ENCODE data around the gene ZNF670.

The ZNF670 gene

DNA sequence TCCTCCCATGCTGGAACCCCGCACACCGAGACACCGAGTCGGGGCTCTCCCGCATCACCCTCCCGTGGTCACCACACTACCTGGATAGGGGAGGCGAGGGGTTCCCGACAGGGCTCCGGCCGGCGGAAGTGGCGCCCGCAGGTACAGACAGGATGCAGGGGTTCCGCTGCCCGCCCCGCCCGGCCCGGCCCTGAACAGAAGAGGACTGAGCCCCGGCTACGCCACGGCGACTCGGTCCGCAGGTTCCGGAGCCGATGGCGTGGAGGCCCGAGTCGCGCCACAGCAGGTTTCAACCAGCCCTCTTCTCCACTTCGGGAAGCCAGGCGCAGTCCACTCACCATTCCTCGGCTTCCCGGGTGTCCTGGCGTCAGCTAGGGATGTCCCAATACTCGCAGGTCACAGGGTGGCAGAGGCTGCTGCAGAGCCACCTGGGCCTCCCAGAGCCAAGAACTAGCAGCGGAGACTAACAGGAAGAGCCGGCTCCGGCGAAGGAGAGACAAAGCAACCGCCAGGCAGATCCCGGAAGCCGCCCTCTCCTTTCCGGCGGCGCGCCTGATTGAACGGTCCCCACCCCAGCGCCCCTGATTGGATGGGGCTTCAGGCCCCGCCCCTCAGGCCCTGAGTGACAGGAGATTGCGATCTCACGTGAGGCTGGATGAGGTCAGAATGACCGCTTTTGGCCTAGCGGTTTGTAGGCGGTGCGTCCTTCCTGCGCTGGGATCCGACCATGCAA is 25.4 kb upstream of the ZNF670 start, which contains the start of gene ZNF669:
Gene ZNF669 (minus strand): TSS at position 498 of the 733 bp plus-strand sequence. CDS start 157 bp downstream, at position 341.
- DNase-seq (ENCODE audit: low read depth), result peak; percentile 97

DNA sequence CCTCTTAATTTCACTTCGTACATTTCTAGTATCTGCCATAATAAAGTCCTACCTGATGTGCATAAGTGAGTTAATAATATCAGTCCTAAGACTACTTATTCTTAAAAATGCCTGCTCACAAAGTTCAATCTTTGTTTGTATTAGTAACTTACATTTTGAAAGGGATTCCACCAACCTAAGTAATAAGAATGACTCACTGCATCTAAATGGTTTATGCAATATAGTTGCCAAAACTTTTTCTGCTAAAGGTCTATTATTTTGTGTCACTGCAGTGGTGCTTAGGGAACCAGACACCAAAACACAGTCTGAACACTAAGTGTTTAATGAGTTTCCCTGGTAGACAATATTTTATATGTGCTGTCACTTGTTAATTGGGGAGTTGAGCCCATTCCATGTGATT is 23.8 kb upstream of the ZNF670 start:
- DNase-seq (ENCODE audit: low read depth), result peak; percentile 75

DNA sequence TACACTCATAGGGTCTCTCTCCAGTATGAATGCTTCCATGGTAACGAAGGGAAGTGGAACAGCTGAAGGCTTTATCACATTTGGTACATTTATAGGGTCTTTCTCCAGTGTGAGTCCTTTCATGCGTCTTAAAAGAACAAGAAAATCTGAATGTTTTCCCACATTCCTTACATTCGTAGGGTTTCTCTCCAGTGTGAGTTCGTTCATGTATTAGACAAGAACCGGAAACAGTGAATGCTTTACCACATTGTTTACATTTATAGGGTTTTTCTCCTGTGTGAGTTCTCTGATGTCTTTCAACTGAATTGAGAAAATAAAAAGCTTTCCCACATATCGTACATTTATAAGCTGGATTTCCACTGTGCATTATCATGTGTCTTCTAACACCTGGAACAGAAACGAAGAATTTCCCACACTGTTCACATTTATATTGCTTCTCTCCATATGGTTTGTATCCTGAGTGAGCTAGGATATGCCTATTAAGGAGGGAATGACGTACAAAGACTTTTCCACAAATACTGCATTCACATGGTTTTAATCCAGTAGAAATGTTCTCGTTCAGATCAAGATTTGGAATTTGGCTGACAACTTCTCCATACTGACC is 22.2 kb upstream of the ZNF670 start:
- DNase-seq (ENCODE audit: low read depth), result no peak

DNA sequence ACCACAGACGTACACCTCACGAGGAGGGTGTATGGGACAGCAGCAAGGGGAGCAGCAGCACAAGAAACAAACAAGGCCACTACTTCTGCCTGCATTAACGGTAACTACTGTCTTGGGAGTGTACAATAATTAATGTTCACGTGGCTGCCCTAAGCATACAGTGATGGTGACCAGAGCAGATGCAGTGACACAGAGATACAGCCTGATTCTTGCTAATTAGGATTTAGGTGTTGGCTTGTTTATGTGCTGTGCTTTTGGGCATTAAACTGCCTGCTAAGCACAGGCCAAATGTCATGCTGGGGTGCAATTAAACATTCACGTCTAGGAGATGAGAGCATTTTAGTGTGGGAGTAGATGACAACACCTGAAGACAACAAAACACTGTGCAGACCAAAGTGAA is 18.3 kb upstream of the ZNF670 start:
- no peak for DNase-seq (ENCODE audit: low read depth)

DNA sequence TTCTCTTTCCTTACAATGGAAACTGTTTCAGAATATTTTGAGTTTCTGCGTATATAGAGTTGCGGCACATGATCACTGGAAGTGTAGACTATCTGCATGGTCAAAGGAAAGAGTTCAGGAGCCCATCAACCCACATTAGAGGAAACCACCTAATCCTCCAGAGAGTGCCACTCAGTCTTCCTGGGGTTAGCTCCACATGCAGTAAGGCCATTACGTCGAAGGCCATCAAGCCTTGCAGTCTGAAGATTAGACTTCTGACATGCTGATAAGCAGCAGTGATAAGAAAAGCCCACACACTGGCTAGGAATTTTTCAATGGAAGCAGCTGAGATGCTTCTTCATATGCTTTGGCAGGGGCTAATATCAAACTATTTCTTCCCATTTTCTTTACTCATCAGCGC is 17.9 kb upstream of the ZNF670 start:
- DNase-seq (ENCODE audit: low read depth), result no peak

DNA sequence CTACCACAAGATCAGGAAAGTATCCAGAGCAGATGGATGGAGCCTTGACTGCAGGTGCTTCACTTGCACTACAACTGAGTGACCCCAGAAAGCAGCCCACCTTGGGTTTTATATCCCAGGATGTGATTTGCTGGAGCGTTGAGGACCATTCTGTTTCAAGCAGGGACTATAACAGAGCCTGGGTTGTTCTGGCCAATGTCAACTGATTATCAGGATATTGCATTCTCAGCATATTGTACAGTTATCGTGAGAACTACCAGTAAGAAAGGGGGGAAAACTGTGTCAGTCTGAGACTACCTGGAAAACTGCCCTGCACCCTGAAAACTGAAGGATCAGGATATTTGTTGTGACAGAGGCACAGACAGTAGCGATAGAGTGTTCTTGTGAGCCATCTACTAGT is 17.5 kb upstream of the ZNF670 start:
- DNase-seq (ENCODE audit: low read depth), result no peak

DNA sequence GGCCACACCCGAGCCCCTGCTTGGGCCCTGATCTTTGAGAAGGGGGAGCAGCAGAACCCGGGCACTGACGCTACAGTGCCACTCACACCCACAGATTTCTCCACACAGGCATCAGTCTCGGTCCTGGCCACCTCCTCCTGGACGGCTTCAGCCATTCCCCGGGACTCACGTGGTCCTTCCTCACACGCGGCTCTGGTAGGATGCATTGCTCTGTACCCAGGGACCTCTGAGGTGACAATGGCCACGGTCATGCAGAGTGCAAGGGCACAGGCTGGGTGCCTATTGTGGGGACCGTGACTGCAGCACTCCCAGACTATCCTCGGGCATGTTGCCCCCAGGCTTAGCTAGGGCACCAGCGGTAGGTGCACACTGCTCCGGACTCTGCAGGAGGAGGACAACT is 11.8 kb upstream of the ZNF670 start:
- no peak for DNase-seq (ENCODE audit: low read depth)

DNA sequence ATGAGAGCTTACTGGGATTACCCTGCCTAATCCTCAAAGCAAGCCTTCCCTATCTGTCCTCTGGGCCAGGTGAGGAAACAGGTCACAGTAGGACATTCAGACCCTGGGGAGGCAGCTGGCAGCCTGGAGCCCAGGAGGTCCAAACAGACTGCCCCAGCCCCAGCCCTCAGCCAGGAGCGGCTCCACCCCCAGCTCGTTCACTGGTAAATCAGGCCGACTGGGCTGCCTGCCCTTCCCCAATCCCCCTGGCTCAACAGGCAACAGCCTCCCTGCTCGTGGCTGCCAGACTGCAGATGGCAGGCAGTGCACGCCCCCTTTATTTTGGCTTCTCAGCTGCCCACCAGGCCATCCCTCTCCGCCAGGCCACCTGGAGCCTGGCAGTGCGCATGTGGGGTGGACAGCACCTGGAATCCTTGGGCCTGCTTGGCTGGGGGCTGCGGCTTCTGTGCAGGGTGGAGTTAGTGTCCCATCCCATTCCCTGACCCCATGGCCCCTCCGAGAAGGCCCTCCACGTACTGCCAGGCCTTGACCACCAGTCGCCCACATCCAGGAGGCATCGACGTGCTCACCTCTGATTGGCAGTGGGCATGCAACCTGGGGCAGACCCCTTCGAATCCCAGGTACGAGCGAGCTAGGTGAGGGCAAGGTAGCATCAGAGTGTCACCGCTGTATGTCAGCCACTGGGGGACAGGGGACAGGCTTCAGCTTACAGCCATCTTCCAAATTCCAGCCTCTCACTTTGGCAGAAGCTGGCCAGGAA is 11.2 kb upstream of the ZNF670 start:
- DNase-seq (ENCODE audit: low read depth), result no peak

DNA sequence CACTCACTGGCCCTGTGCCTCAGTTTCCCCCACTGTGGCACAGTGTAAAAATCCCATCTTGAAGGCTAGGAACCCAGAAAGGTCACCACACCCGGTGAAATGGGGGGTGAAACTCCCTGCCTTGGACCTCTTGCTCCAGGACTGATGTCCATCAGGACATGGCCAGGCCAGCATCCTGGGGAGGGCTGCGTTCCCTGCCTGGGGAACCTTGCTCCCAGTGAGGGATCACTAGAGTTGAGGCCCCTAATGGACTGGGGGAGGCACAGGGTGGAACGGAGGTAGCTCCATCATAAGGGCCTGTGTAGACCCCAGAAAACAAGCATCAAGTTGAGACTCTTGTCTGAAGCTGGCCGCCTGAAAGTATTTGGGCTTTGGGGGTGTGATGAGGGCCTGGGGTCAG is 10.4 kb upstream of the ZNF670 start:
- DNase-seq (ENCODE audit: low read depth), result no peak

DNA sequence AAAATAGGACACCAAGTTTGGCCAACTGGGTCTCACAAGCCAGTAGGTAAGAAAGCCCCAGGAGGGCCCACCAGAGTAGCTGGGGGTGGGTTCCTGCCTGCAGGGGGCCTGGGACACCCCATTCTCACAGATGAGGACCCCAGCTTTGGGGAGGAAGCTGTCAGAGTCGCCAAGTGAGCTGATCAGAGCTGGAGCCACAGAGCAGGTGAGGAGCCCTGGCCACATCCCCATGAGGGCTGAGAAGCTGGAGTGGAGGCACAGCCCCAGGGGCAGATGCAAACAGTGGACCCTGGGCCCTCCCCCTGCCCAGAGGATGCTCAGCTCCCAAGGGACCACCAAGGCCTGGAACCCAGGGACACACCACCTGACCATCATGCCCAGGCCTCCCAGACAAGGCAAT is 8.6 kb upstream of the ZNF670 start:
- DNase-seq (ENCODE audit: low read depth), result no peak

DNA sequence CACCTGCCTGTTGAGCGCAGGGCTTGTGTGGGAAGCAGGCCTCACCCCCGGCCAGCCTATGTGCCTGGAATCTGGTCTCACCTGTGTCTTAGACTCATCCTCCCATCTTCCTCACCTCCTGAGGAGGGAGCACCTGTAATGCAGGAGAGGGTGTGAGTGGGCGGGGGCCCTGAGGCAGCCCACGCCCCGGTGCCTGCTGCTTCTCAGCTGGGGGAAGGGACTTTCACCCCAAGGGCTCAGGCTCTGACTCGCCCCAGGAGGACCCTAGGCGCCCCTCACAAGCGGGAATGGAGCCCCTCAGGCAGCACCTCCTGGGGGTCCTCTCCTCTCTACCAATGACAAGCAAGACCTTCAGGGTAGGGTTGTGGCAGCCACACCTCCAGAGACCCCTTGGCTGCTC is 6.7 kb upstream of the ZNF670 start:
- no peak for DNase-seq (ENCODE audit: low read depth)

DNA sequence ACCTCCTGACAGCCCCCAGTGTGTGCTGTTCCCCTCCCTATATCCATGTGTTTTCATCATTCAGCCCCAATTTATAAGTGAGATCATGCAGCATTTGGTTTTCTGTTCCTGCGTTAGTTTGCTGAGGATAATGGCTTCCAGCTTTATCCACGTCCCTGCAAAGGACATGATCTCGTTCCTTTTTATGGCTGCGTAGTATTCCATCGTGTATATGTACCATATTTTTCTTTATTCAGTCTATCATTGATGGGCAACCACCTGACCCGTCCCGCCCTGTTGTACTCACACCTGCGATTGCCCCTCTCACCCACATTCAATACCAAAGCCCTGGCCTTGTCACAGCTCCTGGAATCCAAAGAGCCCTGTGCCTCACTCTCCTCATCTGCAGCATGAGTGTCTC is 6.2 kb upstream of the ZNF670 start:
- DNase-seq (ENCODE audit: low read depth), result no peak

DNA sequence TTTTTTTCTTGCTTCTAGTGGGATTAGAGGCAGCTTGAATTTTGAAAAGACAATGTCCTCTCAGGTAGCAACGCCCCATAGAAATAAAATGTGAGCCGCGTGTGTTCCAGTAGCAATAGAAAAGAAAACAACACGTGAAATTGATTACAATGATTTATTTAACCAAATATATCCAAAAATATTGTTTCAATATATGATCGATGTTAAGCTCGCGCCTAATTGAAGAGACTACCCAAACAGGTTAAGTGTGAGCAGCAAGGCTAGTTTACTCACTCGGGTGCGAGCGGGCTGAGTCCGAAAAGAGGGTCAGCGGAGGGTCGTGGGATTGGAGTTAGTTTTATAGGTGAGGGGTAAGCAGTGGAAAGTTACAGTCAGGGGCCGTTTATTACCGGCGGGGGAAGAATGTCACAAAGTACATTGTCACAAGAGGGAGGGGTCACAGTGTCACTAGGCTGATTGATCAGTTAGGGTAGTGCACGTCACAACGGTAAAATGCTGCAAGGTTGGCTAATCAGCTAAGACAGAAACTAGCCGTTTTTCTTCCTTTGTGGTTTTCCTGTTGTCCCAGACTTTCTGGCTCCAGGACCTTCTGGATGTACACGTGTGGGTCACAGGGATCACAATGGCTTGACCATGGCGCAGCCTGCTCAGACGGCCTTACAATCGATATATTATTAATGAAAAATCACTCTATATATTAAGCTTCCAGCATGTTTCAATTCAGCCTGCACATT is 697 bp upstream of the ZNF670 start:
- no peak for DNase-seq (ENCODE audit: low read depth)

DNA sequence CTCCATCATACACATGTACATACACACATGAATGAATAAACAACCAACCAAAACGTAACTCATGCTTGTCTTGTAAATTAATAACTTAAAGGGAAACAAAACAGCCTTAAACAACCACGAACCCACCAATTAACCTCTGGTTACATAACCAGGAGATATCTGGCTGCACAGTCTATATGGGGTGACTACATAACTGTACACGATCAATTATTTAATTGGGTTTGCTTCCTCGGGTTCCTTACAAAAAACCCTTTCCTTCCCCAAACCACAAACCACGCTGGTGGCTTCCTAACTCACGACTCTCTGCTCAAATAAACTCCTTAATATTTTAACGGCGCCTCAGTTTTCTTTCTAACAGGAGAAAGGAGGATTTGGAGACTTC is 744 bp downstream of the ZNF670 start:
- DNase-seq (ENCODE audit: low read depth), result peak; percentile 13

DNA sequence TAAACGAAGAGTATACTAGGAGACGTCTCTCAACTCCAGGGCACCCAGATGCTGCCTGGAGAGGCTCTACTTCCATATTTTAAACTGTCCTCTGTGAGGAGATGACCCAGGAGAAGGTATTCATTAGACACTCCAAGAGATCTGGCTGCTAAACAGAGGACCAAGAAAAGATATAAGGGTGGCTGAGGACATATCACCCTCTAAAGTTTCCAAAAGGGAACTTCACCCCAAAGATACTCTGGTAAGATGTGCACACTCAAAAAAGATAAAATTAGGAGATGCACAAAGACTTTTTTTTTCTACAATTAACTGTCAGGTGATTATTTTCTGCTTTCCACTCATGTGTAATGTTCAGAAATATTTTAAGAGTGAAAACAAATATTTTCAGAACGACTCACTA is 1.4 kb downstream of the ZNF670 start:
- peak; percentile 16 for DNase-seq (ENCODE audit: low read depth)

DNA sequence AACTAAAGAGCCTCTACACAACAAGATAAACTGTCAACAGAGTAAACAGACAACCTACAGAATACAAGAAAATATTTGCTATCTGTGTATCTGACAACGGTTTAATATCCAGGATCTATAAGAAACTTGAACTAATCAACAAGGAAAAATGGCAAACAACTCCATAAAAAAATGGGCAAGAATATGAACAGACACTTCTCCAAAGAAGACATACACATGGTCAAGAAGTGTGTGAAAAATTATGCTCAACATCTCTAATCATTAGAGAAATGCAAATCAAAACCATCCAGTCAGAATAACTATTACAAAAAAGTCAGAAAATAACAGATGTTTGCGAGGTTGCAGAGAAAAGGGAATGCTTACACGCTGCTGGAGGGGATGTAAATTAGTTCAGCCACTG is 8.0 kb downstream of the ZNF670 start:
- no peak for DNase-seq (ENCODE audit: low read depth)

DNA sequence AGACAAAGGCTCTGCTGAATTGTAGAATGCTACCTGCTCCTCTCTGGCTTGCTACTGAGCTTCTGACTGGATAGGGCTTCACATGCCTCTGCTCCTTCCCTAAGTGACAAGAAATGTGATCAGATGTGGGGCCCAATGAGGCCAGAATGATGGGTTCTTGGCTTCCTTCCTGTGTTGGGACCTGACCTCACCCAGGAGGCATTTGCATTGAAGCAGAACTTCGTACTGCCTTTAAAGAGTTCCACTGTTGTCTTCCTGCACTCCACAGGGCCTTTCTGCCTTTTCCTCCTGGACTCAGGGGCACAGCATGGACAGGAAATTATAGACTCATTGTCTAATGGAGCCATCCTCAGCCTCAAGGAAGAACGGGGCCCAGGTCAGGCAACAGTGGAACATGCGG is 14.3 kb downstream of the ZNF670 start:
- no peak for DNase-seq (ENCODE audit: low read depth)

DNA sequence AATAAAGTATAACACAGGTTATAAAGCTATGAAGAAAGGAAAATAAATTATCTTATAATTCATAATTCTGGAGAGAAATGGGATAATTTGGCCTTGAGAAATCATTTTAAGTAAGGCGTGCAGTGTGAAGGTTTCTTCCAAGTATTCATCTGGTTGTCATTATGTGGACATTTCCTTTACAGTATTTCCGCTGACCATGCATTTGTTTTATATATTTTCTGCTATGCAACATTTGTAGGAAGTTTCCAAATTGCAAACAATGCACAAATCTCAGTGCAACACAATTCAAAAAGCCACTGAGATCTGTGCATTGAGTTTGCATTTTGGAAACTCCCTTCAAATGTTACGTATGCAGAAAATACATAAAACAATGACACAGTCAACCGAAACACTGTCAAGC is 17.8 kb downstream of the ZNF670 start:
- no peak for DNase-seq (ENCODE audit: low read depth)

DNA sequence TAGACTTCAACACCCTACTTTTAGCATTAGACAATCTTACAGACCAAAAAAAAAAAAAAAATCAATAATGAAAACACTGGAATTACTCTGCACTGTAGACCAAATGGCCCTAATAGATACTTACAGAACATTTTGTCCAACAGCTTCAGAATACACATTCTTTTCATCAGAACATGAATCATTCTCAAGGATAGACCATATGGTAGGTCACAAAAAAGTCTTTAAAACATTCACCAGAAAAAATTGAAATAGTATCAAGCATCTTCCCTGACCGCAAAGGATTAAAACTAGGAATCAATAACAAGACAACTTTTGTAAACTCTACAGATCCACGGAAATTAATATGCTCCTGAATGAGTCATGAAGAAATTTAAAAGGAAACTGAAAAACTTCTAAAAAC is 22.5 kb downstream of the ZNF670 start:
- DNase-seq (ENCODE audit: low read depth), result peak; percentile 80

DNA sequence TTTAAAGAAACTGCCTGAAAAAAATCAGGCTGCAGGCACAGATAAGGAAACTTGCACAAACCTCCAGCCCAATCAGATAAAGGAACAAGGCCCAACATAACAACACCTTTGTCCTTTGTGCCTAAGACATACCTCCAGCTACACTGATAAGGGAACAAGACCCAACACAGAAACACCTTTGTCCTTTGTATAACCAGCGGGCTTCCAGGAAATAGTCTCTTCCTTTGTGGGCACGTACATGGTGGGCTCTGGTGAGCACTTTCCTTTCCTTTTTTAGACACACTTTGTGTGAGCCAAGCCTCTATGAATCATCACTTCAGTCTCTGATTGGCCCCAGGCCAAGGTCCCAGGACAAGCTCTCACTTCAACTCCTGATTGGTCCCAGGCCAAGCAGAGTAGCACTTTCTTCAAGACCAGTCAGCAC is 23.6 kb downstream of the ZNF670 start:
- peak; percentile 88 for DNase-seq (ENCODE audit: low read depth)

DNA sequence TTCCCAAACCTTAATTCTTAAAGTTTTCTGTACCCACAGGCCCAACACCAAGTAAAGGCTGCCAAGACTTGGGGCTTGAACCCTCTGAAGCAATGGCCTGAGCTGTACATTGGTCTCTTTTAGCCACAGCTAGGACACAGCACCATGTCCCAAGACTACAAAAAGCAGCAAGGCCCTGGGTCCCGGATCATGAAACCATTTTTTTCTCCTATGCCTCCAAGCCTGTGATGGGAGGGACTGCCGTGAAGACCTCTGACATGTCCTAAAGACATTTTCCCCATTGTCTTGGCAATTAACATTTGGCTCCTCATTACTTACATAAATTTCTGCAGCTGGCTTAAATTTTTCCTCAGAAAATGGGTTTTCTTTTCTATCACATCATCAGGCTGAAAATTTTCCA is 30.9 kb downstream of the ZNF670 start:
- no peak for DNase-seq (ENCODE audit: low read depth)

DNA sequence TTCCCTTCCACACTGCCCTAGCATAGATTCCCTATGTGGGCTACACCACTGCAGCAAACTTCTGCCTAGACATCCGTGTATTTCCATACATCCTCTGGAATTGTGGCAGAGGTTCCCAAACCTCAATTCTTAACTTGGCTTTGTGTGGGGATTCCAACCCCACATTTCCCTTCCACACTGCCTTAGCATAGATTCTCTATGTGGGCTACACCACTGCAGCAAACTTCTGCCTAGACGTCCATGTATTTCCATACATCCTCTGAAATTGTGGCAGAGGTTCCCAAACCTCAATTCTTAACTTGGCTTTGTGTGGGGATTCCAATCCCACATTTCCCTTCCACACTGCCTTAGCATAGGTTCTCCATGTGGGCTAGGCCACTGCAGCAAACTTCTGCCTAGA is 31.4 kb downstream of the ZNF670 start:
- DNase-seq (ENCODE audit: low read depth), result no peak

DNA sequence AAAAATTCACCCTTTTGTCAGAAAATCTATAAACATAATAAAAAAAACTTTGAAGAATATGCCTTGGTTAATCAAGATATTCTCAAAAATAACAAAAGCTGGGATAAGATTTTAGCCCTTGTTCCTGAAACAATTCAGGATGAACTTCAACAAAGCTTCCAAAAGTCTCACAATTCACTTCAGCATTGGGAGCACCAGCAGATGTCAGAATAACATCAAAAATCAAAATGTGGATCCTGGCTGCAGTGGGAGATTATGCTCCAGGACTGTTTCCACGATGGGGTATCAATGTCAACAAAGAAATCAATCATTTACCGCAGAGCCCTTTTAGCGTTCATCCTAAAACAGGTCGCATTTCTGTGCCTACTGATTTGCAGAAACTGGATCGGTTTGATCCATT is 35.2 kb downstream of the ZNF670 start:
- no peak for DNase-seq (ENCODE audit: low read depth)
